CD4-positive, alpha-beta T cell treated with Interleukin-21 for 1 hour (primary cell): Measurements from ENCODE around the gene ALK.
"Not testable (repeated sequence)": the region's sequence is repeated elsewhere in the genome, so short reads cannot be mapped to it uniquely, and the experiment has no call there.

Experiments
- DNase-seq: peaks from one replicate; pipeline ENCODE4 v3.0.0-alpha.2; 2020

ALK gene

DNA sequence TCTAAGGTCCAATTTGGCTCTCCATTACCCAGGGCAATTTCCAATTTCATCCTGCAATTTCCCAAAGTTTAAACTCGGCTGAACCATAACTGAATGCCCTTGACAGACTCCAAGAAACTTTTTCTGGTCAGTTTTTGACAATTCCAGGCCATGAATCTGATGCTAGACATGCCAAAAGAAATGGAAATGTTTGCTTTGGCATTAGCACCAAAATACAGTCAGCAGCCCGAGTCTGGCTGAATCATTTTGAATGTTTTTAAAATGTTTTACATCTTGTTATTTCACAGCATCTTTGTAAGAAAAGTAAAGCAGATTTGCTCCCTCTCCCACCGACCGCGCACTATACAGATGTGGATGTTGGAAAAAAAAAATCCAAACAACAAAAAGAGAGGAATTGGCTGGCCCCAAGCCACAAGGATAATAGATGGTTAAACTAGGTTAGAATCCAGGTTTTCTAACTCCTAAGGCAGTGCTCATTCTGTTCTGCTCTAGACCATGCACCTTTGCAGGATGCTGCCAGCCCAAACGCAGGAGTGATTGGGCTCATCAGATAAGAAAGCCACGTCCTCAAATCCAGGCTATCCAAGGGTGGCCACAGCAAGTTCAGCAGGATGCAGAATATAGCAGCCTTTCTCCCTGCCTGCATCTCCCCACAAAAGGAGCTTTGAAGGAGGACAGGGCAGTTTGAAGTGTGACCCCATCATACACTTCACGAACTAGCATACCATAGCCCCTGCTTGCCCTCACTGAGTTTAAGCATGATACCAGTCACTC lies 167.5 kb downstream of the ALK start:
- no peak for DNase-seq

DNA sequence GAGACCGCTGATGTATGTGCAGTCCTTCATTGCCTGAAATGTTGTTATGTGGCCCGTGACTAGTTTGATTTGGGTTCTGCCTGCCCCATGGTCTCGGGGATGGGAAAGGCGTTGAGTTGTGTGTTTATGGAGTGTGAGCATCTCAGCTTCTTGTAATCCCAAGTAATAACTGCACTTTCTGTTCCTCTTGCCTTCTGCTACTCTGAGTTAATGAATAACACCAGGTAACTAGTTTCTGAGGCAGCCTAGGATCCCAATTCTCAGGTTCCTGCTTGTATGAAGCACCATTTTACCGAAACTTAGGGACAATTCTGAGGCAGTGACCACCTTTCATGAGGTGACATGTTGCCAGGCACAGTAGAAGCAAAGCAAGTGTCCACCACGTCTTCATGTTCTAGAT lies 170.0 kb downstream of the ALK start:
- DNase-seq: no peak

DNA sequence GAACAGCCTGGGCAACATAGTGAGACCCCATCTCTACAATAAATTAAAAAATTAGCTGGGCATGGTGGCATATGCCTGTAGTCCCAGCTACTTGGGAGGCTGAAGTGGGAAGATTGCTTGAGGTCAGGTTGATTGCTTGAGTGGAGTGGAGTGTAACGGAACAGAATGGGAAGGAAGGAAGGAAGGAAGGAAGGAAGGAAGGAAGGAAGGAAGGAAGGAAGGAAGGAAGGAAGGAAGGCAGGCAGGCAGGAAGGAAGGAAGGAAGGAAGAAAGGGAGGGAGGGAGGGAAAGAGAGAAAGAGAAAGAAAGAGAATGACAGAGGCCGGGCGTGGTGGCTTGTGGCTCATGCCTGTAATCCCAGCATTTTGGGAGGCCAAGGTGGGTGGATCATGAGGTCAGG lies 170.9 kb downstream of the ALK start:
- not testable (repeated sequence) for DNase-seq

DNA sequence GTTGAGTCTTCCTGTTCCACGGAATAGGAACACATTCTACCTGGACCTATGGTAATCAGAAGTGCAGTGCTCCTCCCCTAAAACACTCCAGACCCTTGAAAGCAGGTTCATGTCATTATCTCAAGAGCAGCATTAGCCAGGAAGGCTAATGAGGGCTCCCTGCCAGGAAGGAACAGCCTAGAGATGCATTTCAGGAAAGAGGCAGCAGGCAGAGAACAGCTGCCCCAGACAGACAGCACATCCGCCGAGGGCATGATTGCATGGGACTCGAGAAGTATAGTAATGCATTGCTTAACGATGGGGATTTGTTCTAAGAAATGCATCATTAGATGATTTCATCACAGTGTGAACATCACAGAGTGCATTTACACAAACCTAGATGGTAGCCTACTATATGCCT lies 171.5 kb downstream of the ALK start:
- no peak for DNase-seq

DNA sequence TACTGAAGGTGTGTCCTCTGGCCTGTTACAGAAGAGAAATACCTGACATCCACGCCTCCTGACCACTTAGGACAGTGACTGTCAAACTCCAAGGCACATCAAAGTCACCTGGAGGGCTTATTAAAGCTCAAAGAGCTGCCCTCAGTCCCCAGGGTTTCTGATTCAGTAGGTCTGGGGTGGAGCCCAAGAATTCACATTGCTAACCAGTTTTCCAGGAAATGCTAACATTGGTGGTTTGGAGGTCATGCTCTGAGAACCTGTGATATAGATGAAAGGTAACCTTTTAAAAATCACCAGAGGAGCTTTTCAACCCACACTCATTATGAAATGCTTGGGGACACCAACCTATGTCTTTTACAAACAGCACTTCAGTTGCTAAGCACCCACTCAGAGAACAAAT lies 172.3 kb downstream of the ALK start:
- DNase-seq: no peak

DNA sequence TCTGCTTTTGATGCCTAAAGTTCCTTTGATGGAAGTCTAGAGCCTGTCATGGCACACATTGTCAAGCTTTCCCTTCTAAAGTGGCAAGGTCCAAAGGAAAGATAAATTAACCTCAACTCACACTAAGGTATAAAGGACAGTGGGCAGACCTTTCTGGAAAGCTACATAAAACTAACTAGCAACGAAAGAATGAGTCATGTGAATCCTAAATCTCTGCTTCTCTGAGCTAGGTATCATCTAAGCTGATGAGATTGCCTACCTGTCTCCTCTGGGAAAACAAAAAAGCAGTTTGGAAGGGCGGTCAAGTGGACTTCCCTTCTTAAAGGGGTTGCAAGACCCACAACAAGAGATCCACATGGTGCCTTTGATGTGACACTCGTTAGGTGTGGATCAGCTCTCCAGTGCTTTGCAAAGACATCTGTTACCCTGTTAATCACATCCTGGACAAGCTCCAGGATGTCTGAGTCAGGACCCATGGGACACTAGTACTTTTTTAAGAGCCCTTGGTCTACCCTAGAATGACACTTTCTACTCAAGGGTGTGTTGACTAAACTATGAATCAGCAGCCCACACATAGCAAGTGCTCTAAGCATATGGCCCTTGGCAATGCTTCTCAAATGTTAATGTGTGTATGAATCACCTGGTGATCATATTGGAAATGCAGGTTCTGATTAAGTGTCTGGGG lies 173.5 kb downstream of the ALK start:
- no peak for DNase-seq

DNA sequence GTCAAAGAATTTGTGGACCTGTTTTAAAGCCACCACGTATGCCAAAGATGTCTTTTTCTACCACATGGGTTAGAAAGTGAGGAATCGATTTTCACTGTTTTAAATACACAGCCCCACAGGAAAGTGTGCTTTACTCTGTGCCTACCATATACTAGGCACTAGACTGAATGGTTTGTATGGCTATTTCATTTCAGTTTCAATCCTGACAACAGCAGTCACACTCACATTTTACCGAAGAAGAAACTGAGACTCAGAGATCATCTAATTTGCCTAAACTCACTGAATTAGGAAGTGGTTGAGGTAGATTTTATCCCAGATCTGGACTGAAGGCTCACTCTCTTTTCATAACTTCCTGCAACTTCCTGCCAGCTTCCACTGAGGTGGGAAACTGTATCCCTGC lies 176.4 kb downstream of the ALK start:
- no peak for DNase-seq

DNA sequence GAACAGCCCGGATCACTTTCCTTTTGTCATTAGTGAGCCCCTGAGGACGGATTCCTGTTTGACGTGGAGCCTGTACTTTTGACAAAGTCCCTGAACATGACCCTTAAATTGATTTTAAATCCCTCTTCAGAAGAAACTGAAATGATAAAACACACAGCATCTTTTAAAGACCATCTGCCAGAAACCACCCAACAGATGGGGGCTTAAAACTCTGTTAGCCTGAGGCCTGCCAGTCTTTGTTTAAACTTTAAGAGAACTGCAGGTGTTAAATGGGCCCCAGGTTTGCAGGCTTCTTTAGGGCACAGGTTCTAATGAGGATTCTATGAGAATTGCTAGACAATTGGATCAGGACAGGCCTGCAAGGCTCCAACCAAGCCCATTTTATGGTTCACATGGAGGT lies 177.9 kb downstream of the ALK start:
- no peak for DNase-seq

DNA sequence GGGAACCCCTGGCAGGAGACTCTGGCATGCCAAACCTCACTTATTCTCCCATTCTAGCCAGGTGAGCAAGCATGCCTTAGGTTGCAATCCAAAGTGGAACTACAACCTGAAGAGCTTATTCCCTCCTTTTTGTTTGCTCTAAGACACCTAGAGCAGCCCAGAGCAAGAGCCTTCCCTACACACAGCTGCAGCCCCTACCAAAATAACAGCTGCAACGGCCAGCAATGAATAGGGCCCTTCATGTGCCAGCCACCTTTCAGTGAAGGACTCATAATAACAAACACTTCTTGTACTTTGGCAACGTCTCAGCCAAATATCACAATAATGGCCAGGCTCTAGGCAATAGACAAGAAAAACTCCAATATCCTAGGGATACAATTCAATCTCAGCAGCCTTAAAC lies 178.7 kb downstream of the ALK start:
- no peak for DNase-seq

DNA sequence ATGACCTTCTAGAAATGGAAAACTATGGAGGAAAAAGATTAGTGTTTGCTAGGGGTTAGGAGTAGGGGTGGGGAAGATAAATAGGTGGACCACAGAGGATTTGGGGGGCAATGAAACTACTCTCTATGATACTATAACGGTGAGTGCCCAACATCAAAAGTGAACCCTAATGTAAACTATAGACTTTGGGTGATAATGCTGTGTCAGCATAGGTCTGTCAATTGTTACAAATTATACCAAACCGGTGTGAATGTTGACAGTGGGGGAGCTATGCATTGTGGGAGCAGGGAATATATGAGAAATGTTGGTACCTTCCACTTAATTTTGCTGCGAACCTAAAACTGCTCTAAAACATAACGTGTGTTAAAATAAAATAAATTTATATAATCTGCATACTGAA lies 180.3 kb downstream of the ALK start:
- no peak for DNase-seq

DNA sequence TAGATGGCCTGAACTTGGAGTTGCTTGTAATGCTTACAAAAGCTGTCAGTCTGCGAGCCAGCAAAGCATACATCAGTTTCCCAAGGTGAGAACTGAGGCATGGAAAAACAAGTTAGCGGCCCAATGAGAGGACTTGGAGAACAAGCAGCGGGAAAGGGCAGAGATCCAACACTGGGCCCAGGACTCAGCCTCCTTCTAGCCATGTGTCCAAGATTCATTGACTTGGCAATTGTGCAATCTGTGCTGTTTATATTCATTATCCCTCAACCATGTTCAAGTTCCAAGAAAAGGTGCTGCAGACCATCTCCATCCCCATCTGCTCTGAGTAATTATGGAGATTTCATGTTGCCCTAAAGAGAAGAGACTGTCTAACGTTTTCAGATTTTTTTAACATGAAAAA lies 187.4 kb downstream of the ALK start:
- no peak for DNase-seq

DNA sequence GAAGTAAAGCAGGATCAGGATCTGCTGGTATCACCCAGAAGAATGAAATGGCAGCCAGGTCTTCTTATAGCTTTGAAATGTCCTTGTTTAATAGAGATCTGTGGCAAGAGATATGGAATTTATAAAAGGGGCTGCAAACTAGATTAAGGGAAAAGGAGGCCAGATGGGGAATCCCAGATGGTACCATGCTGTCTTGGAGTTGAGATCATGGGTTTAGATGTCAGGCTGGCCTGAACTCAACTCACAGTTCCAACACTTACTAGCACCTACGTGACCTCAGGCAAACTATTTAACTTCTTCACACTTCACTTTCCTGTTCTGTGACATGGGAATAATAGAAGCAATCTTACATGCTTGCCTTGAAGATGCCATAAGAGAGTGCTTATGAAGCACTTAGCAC lies 188.2 kb downstream of the ALK start:
- DNase-seq: no peak

DNA sequence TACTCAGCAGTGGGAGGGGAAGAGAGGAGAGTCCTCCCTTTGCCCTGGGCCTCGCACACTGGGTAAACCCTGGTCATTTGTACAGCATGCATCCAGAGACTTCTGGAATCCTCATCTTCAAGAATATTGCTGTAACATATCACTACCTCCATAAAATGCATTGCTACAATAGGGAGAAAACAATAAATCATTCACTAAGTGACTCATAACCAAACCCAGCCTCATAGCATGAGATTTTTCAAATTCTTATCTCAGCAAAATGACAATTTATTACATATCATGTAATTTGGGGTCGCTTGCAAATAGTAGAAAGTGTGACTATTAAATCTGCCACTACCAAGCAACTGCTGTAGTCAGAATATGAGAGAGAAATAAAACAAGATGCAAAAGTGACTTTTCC lies 189.4 kb downstream of the ALK start:
- DNase-seq: no peak

DNA sequence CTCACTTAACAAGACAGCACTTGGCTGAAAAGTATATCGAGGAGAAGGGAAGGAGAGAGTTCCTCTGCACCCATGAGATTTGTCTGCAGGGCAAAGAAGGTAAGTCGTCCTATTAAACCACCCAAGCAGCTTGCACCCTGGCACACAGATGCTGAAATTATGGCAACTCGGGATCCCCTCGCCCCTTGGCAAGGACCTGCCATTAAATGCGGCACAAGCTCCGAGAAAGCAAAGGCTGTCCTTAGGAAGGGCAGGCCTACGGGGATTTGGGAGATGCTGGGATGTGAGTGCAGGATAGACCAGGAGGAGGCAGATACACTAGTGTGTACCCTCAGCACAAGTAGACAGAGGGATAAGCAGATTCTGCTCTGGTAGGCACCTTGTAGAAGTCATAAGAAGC lies 191.5 kb downstream of the ALK start:
- DNase-seq: no peak

DNA sequence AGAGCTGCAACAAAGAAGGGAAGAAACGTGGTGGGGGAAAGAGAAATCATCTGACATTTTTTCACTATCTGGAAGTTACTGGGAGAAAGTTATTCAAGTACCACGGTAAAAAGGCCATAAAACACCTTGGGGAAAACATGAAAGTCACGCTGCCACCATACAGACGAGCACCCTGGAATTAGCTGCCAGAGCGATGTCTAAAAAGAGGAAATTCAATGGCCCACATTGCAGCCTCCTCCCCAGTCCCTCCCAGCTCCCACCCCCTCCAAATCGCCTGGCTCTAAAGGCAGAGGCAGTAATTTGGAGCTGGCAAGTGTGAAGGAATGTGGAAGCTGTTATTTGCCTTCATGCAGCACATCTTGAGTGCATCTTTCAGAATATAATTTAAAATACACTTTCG lies 192.0 kb downstream of the ALK start:
- no peak for DNase-seq

DNA sequence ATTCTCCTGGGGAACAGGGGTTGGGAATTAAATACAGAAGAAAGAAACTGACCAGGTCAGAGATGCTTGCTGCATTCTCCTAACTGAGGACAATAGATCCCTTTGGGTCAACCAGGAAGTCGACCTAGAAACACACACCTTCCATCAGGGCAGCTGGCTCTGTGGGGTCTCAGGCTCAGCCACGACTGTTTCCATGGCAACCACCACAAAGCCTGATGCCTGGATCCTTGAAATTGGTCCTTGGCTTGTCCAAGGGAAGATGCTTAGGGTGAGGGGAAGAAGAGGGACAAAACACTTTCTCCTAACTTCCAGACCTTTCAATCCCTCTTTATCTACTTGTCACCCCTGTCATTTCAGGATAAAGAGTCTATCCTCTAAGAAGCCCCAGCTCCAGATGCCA lies 194.4 kb downstream of the ALK start:
- DNase-seq: no peak

DNA sequence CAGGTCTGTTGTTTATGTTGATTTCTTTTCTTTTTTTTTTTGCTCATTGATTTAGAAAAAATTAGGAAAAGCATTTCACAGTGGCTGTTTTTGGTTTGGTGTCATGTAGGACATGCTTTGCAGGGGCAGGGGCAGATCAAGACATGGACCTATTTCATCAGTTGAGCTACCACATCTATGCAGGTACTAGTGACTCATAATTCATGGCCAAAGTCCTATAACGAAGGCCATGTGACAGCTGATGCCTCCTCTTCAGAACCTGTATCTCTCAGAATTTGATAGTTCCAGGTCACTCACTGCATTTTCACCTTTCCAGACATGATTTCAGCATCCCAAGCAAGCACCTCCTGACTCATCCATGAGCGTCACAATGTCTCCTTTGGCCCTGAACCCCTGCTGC lies 195.8 kb downstream of the ALK start:
- DNase-seq: no peak

DNA sequence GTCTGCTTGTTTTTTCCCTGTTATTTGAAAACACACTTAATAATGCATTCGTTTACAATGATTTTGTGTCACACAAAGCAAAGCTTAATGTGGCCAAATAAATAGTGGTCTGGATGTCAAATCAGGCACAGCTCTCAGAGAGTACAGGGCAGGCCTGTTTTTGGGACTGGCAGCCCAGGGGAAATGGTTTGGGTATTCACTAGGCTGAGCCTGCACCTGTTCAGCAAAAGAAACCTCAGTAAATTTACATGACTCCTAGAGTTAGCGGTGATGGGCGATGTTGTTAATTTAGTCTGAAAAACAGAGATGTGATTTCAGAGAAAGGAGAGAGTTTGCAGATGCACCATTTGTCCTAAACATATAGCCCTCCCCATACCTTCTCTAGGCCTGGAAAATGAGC lies 197.1 kb downstream of the ALK start:
- DNase-seq: no peak

DNA sequence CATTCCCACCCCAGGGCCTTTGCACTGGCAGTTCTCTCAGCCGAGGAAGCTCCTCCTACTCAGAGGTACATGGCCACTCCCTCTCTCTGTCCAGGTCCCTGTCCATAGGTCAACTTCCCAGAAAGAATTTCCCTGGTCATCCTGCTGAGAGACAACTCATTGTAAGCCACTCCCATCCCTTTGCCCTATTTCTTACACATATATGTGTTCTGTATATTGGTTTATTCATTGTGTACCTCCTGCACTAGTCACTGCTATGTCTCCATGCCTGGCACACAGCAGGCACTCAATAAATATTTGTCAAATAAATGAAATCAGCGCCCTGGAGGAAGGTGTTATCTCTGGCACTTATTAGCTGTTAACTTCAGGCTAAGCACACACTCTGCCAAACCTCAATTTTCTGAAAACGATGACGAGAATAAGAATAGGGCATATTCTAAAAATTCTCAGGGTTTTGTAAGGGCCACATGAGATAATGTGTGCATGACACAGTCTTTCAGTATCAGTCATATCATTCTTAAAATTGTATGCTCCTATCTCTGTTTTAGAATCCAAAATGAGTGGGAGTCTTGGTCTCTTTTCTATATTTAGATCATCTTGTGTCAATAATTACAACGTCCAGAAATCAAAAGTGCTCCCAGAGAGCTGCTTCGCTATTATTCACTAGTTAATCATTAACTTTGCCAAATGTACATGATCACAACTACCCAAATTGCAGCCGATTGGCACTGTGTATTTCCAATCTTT lies 198.0 kb downstream of the ALK start:
- no peak for DNase-seq

DNA sequence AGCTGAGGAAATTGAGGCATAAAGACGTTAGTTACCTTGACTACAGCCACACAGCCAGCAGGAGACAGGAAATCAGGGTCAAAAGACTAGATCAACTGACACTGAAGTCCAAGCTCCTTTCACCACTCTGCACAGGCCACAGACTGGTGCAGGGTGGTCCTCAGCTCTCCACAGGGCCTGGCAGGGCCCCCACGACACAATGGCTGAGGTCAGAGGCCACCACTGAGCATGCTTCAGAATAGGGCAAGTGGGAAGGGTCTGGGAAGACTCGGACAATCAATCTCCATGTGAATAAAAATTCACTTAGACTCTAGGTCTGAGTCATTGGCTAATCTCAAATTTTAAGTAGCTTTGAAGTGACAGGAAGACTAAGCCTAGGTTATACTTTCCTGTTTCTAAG lies 201.7 kb downstream of the ALK start:
- DNase-seq: no peak

DNA sequence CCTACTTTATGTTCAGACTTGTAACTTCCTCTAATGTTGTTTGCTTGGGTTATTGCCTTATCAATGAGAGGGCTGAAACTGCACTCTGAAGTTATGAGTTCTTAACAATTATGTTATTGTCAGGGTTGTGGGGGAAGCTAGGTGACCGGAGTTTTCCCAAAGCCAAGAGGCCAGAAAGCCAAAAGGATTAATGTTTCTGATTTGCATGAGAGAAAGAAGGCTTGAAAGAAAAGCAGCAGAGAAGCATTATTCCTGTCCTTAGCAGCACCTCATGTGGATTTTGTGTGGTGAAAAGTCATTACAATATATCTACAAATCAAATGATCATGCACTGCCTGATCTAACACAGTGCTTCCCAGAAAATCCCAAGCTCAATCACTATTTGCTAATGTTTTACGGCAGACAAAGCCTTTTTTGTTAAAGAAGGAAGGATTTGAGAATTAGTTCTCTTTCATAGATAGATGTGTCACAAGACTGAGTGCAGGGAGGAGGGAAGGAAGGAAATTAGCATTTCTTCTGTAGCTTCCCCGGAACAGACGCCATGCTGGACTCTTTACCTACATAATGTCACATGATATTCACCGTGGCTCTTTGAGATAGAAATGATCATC lies 203.2 kb downstream of the ALK start:
- DNase-seq: no peak

DNA sequence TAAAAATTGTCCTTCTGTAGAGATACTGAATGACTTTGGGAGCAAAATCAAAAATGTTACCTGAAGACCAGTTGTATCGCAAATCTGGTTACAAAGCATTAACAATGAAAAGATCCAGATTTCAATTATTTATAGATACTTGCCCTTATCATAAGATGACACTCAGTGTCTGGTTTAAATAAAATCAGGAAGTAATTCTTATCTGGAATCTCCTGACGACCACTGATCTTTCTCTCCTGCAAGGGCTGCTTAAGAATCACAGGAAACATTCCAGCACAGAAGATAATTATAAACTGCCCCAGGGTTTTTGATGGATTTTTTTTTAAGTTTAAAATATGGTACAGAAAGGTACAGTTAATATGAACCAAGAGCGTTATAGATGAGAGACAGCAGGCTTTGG lies 205.7 kb downstream of the ALK start:
- DNase-seq: no peak

DNA sequence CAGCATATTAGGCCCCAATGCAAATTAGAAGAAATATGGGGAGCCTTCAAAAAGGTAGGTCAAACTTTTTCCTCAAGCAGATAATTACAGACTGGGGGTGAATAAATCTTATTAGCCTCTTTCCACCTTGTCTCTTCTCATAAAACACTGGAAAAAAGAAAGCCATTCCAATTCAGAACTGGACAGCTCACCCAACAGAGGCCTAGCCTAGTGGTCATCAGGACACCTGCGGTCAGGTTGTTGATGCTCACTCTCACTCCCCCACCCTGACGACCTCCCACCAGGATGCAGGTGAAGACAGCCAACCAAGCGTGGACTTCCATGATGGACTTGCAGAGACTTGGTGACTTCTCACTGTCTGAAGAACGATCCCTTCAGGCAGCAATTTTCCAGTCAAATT lies 207.1 kb downstream of the ALK start:
- no peak for DNase-seq
